GM19463 (cell line): ENCODE measurements around the gene USP15.
A peak's percentile ranks its signal among the peaks of the same experiment; 100 is the strongest.
"Not testable (repeated sequence)": the region's sequence is repeated elsewhere in the genome, so short reads cannot be mapped to it uniquely, and the experiment has no call there.

Experiments used
- ATAC-seq: cut with Tn5 transposase; IDR thresholded peaks from one replicate; pipeline ENCODE4 v1.9.1; 2021; ENCODE audit warnings: mild to moderate bottlenecking, moderate library complexity; ENCODE audit not compliant: unreplicated experiment

The USP15 gene

DNA sequence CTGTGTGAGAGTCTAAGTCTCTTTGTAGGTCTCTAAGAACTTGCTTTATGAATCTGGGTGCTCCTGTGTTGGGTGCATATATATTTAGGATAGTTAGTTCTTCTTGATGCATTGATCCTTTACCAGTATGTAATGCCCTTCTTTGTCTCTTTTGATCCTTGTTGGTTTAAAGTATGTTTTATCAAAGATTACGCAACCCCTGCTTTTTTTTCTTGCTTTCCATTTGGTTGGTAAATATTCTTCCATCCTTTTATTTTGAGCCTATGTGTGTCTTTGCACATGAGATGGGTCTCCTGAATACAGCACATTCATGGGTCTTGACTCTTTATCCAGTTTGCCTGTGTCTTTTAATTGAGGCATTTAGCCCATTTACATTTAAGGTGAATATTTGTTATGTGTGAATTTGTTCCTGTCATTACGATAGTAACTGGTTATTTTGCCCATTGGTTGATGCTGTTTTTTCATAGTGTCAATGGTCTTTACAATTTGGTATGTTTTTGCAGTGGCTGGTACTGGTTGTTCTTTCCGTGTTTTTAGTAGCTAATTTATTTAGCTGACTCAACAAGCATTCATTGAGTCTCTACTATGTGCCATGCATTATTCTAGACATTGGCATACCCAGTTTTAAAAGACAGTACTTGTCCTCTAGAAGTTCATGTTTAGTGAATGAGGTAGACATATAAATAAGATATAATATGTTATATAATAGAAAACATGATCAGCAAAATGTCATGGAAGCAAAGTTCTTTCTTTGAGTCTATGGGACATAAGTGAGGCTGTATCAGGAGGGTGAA, 108.4 kb downstream of the USP15 start:
- not testable (repeated sequence) for ATAC-seq

GRCh38 chr12:62370189-62370588, 110.0 kb downstream of the USP15 start:
- no peak for ATAC-seq

- no peak for ATAC-seq
Measured at GRCh38 chr12:62371661-62372060, 111.5 kb downstream of the USP15 start.

DNA sequence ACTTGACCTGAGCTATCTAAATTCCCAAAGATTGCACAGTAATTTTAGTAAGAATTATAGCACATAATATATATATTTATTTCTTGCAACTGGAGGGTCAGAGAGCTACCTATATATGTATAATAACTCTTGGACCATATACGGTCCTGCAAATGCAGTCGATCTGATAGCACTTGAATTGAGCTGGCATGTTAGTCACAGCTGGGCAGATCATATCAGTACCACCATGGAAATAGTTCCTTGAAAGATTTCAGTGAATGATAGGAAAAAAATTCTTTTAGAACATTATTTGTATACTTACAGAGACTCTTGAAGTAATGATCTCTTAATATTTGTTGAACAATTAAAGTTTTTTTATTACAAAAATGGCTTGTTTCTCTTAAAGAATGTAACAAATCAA, 111.9 kb downstream of the USP15 start:
- no peak for ATAC-seq

DNA sequence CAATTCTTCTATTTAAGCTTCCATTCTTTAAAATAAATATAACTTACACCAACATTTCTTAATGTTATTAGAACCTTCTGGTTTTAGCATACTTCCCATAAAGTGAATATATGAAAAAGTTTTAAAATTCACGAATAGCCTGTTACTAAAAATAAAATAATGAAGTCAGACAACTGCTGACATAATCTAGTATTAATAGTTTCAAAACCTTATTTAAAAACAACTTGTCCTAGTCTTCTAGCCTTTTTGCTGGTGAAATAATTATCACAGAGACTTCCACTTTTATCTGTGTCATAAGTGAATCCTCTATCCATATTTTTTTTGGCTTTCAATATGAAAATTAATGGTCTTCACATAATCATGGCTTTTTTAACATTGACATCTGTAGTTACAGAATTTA, 112.6 kb downstream of the USP15 start:
- no peak for ATAC-seq

DNA sequence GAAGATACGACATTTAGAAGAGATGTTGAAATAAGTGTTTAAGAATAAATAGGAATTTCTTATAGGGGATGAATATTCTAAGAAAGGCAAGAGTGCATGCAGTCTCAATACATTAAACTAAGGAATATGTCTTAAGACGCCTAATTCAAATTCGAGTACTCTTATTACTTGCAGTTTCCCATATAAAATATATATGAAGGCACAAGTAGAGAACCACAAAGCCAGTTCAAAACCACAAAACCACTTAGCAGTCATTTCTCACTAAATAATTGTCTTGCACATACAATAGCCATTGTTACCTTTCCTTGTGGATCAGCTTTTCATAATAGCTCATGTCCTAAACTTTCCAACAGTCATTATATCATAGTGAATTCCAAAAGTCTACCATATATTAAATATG, 115.4 kb downstream of the USP15 start:
- ATAC-seq: no peak

- ATAC-seq: no peak
Measured at GRCh38 chr12:62379026-62379722, 119.0 kb downstream of the USP15 start.

- no peak for ATAC-seq
Measured at GRCh38 chr12:62379723-62380045, 119.5 kb downstream of the USP15 start.

DNA sequence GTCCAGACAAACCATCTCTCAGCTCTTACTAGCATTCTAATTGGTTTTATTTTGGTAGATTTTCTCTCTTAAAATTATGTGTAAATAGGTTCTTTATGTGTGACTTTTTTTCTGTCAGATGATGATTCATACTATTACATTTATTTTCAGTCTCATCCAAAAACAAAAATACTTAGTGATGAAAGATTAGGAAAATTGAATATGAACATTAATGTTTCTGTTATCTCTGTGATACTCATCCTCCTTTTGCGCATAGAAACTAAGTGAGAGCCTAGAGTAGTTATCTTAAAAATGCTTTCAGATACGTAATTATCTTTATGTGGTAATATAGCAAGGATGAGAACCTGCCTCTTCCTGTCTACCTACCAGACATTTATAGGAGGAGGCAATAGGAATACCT, 122.3 kb downstream of the USP15 start:
- ATAC-seq: no peak

- no peak for ATAC-seq
Measured at GRCh38 chr12:62396750-62397149, 136.5 kb downstream of the USP15 start.

DNA sequence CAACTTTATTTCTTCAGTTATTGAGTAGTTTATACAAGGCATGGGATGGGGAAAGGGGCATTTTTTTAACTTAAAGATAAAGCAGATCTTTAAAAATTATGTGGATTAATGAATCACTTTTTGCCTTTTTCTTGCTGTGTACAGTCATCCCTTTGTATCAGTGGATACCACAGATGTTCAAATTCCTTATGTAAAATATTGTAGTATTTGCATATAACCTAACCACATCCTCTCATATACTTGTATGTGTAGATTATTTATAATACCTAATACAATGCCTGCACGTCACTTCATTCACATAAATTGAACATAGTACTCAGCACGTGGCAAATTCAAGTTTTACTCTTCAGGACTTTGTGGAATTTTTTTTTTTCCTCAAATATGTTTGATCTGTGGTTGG, 139.9 kb downstream of the USP15 start:
- ATAC-seq: no peak

GRCh38 chr12:62401631-62402030, 141.4 kb downstream of the USP15 start:
- no peak for ATAC-seq

GRCh38 chr12:62403031-62403430, 142.8 kb downstream of the USP15 start:
- no peak for ATAC-seq

- ATAC-seq: no peak
Measured at GRCh38 chr12:62407587-62407986, 147.4 kb downstream of the USP15 start.

- ATAC-seq: no peak
Measured at GRCh38 chr12:62409068-62409467, 148.9 kb downstream of the USP15 start.

GRCh38 chr12:62414180-62414579, 154.0 kb downstream of the USP15 start:
- no peak for ATAC-seq

GRCh38 chr12:62426089-62426488, 165.9 kb downstream of the USP15 start:
- no peak for ATAC-seq

- ATAC-seq: no peak
Measured at GRCh38 chr12:62429457-62429856, 169.3 kb downstream of the USP15 start.

- peak; percentile 31 for ATAC-seq
Measured at GRCh38 chr12:62434494-62435302, 174.5 kb downstream of the USP15 start.

DNA sequence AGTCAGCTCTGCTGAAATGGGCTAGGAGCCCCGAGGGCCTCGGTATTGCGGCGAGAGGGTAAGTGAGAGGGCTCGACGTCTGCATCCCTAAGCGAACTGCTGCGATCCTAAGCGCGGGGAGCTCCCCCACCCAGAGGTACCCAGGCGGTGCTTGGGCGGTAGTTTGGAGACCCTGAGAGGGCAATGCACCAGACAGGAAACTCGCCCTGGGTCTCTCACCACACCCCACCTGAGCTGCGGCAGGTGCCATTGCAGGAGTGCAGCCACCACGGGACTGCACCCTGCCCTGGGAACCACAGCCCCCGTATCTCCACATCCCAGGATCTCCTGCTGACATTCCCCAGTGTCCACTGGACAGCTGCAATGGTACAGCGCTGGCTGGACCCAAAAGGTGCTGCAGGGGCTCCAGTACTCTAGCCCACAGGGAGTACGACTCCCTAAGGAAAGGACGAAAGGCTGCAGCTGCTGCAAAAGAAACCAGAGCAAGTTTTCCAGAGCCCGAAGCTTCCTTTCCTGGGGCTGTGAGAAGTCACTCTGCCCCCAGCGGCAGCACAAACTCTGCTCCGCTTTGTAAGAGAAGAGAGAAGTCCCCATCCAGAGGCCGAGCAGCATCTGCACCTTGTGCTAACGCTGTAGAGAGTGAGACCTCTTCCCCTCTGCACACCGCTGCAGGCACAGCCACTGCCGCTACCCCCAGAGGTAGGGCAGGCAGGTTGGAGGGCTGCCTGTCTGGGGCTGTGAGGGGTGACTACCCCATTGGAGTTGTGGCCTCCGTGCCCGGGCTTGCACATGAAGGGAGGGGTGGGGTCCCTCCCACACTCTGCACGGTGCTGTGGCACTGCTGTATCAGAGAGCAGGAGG, 175.3 kb downstream of the USP15 start:
- peak; percentile 54 for ATAC-seq

DNA sequence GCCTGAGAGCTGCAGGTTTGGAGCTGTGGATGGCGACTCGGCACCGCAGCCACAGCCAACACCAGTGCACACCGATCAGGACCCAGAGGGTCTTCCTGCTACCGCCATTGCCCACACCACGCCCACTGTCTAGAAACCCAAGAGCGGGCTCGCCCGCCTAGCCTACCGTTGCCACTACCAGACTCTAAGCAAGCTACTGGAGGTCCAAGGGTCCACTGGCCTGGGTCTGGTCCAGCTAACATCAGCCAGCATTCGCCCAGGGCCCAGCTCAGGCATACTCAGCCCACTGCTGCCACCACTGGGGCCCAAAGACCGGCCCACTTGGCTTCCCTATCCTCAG, 175.9 kb downstream of the USP15 start:
- ATAC-seq: no peak
